Measurements from ENCODE around the gene ING4. TPM values are rescaled to one million over a fixed set of nuclear protein-coding genes. Genes with fewer than 3 reads are reported as not detected.

Gene ING4
- total RNA-seq, 1 donor from 2014 or later, result 45.7 TPM

DNA sequence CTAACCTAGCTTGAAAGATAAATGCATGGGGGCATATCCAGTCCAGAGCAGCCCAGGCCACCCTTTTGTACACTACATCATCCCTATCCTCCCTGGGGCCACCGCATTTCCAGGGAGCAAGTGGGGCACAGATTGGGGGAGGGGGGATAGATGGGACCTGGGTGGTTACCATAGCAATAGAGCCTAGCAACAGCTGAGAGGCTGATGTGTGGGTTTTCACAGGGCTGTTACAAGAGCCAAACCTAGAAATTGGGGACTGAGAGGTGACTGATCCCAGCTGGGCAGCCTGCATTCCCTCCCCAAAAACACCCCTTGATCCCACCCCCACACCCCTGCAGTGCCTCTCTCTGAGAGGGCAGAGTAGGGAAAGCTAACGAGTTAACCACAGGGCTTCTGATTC, 30.0 kb upstream of the ING4 start:
- intact Hi-C loops (cut with DNase I), result no loop called here
- Histone ChIP-seq H3K4me3 (no peak overlapping the region), H3K27ac (no peak overlapping the region), H3K27me3 (no peaks in the 10 kb centered on the region), H3K4me1 (peaks cover 19% of the 10 kb centered on the region), H3K9me3 (no peaks in the 10 kb centered on the region), H3K36me3 (no peaks in the 10 kb centered on the region)
- no peak for TF ChIP-seq POLR2AphosphoS5 (IDR thresholded peaks at IDR 0.05; ENCODE audit: insufficient read depth in 1 of 2, low read depth in 1 of 2)
- TF ChIP-seq, protein P1, sequence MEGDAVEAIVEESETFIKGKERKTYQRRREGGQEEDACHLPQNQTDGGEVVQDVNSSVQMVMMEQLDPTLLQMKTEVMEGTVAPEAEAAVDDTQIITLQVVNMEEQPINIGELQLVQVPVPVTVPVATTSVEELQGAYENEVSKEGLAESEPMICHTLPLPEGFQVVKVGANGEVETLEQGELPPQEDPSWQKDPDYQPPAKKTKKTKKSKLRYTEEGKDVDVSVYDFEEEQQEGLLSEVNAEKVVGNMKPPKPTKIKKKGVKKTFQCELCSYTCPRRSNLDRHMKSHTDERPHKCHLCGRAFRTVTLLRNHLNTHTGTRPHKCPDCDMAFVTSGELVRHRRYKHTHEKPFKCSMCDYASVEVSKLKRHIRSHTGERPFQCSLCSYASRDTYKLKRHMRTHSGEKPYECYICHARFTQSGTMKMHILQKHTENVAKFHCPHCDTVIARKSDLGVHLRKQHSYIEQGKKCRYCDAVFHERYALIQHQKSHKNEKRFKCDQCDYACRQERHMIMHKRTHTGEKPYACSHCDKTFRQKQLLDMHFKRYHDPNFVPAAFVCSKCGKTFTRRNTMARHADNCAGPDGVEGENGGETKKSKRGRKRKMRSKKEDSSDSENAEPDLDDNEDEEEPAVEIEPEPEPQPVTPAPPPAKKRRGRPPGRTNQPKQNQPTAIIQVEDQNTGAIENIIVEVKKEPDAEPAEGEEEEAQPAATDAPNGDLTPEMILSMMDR (IDR thresholded peaks at IDR 0.05), result no peak
- TF ChIP-seq POLR2A (IDR thresholded peaks at IDR 0.05), result no peak
- no peak for DNase-seq (ENCODE audit: extremely low spot score in 2 of 2)

DNA sequence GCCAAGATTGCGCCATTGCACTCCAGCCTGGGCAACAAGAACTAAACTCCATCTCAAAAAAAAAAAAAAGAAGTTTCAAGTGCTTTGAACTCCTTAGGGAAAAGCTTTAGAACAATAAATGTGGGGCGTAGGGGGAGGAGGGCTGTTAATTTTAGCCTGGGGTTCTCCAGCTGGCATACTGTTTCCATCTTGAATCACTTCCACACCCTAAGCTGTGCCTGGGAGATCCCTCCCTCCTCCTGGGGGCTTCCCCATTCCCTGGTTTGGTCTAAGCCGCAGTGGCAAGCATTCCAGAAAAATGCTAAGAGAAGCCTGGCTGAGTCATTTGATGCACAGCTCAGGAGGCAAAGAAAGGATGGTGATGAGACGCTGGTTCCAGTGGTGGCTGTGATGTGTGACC, 28.6 kb upstream of the ING4 start:
- intact Hi-C loops (cut with DNase I), result no loop called here
- Histone ChIP-seq H3K36me3 (no peaks in the 10 kb centered on the region), H3K27me3 (no peaks in the 10 kb centered on the region), H3K9me3 (no peaks in the 10 kb centered on the region), H3K4me1 (peaks cover 33% of the 10 kb centered on the region), H3K27ac (no peak overlapping the region), H3K4me3 (no peak overlapping the region)
- TF ChIP-seq, protein P1 (IDR thresholded peaks at IDR 0.05), result no peak
- TF ChIP-seq POLR2A (IDR thresholded peaks at IDR 0.05) (no peak), POLR2AphosphoS5 (IDR thresholded peaks at IDR 0.05; ENCODE audit: insufficient read depth in 1 of 2, low read depth in 1 of 2) (no peak)
- DNase-seq (ENCODE audit: extremely low spot score in 2 of 2), result no peak

DNA sequence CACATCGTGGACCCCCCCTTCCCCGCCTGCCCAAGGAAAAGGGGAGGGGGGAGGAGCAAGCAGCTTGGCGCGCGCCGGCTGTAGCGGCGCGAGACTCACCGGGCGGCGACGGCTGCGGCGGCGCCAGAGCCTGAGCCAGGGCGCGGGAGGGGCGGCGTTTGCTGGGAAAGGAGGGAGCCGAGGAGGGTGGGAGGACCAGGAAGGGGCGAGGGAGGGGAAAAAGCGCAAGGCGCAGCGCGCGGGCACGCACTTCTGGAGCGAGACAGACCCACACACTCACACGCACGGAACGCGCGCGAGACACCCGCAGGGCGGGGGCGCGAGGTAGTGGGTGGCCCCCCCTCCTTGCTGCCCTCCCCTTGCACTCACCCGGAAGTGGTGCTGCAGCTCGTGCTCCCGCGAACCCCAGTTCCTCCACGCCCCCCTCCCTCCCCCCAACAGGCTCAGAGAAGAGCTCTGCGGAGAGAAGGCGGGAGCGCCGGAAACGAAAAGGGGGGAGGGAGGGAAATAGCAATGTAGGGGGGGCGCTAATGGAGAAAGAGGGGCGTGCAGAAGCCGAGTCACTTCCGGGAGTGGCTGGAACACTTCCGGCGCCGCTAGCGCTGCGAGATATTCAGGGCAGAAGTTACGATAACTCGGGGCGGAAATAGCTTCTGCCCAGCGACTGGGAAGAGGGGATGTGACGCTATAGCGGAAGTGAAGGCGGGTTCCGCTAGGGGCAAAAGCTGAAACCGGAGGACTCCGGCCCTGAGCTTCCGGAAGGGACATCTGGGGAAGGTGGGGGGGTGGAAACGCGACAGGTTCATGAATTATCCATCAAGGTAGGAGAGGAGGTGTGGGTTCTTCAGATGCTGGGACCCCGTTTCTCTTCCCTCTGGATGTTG, 26.3 kb upstream of the ING4 start, which contains the start of gene ZNF384:
Gene ZNF384, minus strand, starts transcription at position 377 of the 884 bp plus-strand sequence. CDS start 9,855 bp downstream, outside the sequence.
- TF ChIP-seq POLR2AphosphoS5 (IDR thresholded peaks at IDR 0.05; ENCODE audit: insufficient read depth in 1 of 2, low read depth in 1 of 2) (peak; percentile 92 to 98), POLR2A (IDR thresholded peaks at IDR 0.05) (peak in 1 of 2 donors; percentile 28)
- TF ChIP-seq, protein P1 (IDR thresholded peaks at IDR 0.05), result peak in 1 of 3 experiments; percentile 38
- H3K36me3 ChIP-seq, result no peaks in the 10 kb centered on the region
- H3K4me1 ChIP-seq, result peaks cover 38% of the 10 kb centered on the region
- intact Hi-C loops (cut with DNase I), result loop anchor here (1.0 to 2.0 kb wide), 2 partner anchors 26 to 36 kb away; partner anchors contain the start of genes COPS7A and ING4
- no peaks in the 10 kb centered on the region for H3K27me3 ChIP-seq
- H3K9me3 ChIP-seq, result no peaks in the 10 kb centered on the region
- H3K27ac ChIP-seq, result peak within 1 kb of the TSS; percentile 88
- DNase-seq (ENCODE audit: extremely low spot score in 2 of 2), result peak; percentile 99
- H3K4me3 ChIP-seq, result peak within 1 kb of the TSS; percentile 68 to 100

DNA sequence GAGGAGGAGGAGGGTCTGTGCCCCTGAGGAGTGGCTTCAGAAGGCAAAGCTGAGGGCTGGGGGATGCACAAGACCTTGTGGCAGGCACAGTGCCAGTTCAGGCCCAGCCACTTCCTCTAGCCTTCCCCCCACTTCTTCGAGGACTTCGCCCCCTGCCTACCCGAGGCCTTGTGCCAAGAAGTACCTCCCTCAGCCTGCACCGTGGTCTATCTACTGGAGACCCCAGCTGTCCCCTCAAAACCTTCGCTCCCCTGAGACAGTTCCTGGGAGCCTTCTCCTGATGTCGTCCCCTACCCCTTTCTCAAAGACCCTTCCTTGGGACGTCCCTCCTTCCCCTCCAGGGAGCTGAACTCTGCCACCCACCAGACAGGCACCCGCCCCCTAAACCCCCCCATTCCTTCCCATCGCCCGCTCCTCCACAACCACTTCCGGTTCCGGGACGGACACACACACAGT, 25.7 kb upstream of the ING4 start:
- TF ChIP-seq POLR2A (IDR thresholded peaks at IDR 0.05), result no peak
- TF ChIP-seq, protein P1 (IDR thresholded peaks at IDR 0.05), result no peak
- no peak for TF ChIP-seq POLR2AphosphoS5 (IDR thresholded peaks at IDR 0.05; ENCODE audit: insufficient read depth in 1 of 2, low read depth in 1 of 2)
- Histone ChIP-seq H3K9me3 (no peaks in the 10 kb centered on the region), H3K4me3 (peak overlapping the region; percentile 68 to 100), H3K4me1 (peaks cover 38% of the 10 kb centered on the region), H3K27me3 (no peaks in the 10 kb centered on the region), H3K27ac (peak overlapping the region; percentile 88), H3K36me3 (no peaks in the 10 kb centered on the region)
- intact Hi-C loops (cut with DNase I), result loop anchor here (2.0 kb wide), 1 partner anchor 36 kb away; the partner anchor contains the start of gene COPS7A
- no peak for DNase-seq (ENCODE audit: extremely low spot score in 2 of 2)
